Ovary (tissue), 3 donors: ENCODE data around the gene CGB1.

ENCODE experiments used
- EP300 ChIP-seq: sonication (generic); formaldehyde crosslinking; IDR thresholded peaks from one replicate; pipeline ENCODE4 v1.6.1; 2017; ENCODE audit warnings: antibody characterized with exemption
- POLR2A ChIP-seq: fragments of 450-650 bp; IDR thresholded peaks from one replicate; pipeline ENCODE4 v1.6.1; 2017; ENCODE audit warnings: antibody characterized with exemption, mild to moderate bottlenecking, moderate library complexity
- TF ChIP-seq, protein P1 (sequence below), 3 donors: fragments of 450-650 bp in 2 of 3; fragments of 200-600 bp in 1 of 3; IDR thresholded peaks; one replicate each; pipeline versions ENCODE4 v1.5.1 to v1.8.0; 2016 to 2022; ENCODE audit warnings: antibody characterized with exemption in 3 of 3, mild to moderate bottlenecking in 1 of 3
- donor health status: DM: no; HTN: no; CAD: no.

DNA sequence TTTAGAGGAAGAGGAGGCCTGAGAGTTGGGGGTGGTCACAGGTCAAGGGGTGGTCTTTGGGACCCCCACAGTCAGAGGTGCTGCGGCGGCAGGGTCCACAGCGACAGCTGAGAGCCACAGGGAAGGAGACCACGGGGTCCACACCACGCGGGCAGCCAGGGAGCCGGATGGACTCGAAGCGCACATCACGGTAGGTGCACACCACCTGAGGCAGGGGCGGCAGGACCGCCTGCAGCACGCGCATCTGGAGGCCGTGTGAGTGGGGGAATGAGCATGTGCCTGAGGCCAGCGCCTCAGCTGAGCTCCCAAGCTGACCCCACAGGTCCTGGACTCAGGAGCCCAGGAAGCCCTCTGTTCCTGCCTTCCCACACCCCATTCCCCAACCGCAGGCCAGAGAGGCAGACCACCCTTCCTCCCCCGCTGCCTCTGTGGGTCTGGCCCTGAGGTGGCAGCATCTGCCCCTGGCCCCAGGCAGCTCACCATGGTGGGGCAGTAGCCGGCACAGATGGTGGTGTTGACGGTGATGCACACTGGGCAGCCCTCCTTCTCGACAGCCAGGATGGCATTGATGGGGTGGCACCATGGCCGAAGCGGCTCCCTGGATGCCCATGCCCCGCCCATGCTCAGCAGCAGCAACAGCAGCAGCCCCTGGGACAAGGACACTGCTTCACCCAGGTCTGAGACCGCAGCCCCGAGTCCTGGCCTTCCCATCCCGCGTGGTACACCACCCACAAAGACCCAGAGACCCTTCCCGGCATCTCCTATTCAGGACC lies 20.4 kb downstream of the CGB1 start:
- TF ChIP-seq, protein P1, sequence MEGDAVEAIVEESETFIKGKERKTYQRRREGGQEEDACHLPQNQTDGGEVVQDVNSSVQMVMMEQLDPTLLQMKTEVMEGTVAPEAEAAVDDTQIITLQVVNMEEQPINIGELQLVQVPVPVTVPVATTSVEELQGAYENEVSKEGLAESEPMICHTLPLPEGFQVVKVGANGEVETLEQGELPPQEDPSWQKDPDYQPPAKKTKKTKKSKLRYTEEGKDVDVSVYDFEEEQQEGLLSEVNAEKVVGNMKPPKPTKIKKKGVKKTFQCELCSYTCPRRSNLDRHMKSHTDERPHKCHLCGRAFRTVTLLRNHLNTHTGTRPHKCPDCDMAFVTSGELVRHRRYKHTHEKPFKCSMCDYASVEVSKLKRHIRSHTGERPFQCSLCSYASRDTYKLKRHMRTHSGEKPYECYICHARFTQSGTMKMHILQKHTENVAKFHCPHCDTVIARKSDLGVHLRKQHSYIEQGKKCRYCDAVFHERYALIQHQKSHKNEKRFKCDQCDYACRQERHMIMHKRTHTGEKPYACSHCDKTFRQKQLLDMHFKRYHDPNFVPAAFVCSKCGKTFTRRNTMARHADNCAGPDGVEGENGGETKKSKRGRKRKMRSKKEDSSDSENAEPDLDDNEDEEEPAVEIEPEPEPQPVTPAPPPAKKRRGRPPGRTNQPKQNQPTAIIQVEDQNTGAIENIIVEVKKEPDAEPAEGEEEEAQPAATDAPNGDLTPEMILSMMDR (IDR thresholded peaks at IDR 0.05) = no peak
- no peak for TF ChIP-seq POLR2A
- TF ChIP-seq EP300 = no peak
